Parathyroid adenoma (tissue), 2 donors: ENCODE results near the gene SPAG6.

Experiments used
- H2AFZ ChIP-seq: fragments of 300-600 bp; sonication (generic); one replicate; pipeline ENCODE4 v1.7.0; 2017; ENCODE audit warnings: antibody characterized with exemption, mild to moderate bottlenecking
- H3K27ac ChIP-seq: fragments of 300-600 bp; sonication (generic); one replicate; pipeline ENCODE4 v1.7.0; 2017
- H3K27me3 ChIP-seq: fragments of 300-600 bp; sonication (generic); one replicate; pipeline ENCODE4 v1.7.0; 2017; ENCODE audit warnings: low read length; ENCODE audit not compliant: control insufficient read depth, insufficient read depth
- H3K36me3 ChIP-seq: fragments of 300-600 bp; sonication (generic); one replicate; pipeline ENCODE4 v1.7.0; 2017; ENCODE audit warnings: low read length; ENCODE audit not compliant: control insufficient read depth, insufficient read depth
- H3K4me1 ChIP-seq: fragments of 300-600 bp; sonication (generic); one replicate; pipeline ENCODE4 v1.7.0; 2017; ENCODE audit warnings: control low read depth
- H3K4me2 ChIP-seq: fragments of 300-600 bp; sonication (generic); one replicate; pipeline ENCODE4 v1.7.0; 2017; ENCODE audit warnings: low read length
- H3K4me3 ChIP-seq: fragments of 300-600 bp; sonication (generic); one replicate; pipeline ENCODE4 v1.7.0; 2017; ENCODE audit warnings: low read depth, low read length
- H3K79me2 ChIP-seq: fragments of 300-600 bp; sonication (generic); one replicate; pipeline ENCODE4 v1.7.0; 2017; ENCODE audit warnings: control low read depth
- H3K9ac ChIP-seq: fragments of 300-600 bp; sonication (generic); one replicate; pipeline ENCODE4 v1.7.0; 2017; ENCODE audit warnings: mild to moderate bottlenecking
- H3K9me3 ChIP-seq: fragments of 300-600 bp; sonication (generic); one replicate; pipeline ENCODE4 v1.7.0; 2017; ENCODE audit warnings: low read length; ENCODE audit not compliant: control insufficient read depth
- CTCF ChIP-seq: fragments of 300-600 bp; sonication (generic); IDR thresholded peaks from one replicate; pipeline ENCODE4 v1.7.0; 2017; ENCODE audit warnings: antibody characterized with exemption, mild to moderate bottlenecking
- donor health status: primary hyperparathyroidism.

The SPAG6 gene

GRCh38 chr10:22324893-22325271 is 20.4 kb upstream of the SPAG6 start:
- peaks cover 4% of the 10 kb centered on the region for H3K27me3 ChIP-seq
- no peaks in the 10 kb centered on the region for H3K9me3 ChIP-seq
- no peak overlapping the region for H3K9ac ChIP-seq
- no peaks in the 10 kb centered on the region for H3K4me1 ChIP-seq
- H3K36me3 ChIP-seq, result no peaks in the 10 kb centered on the region
- TF ChIP-seq CTCF, result no peak
- H2AFZ ChIP-seq, result peak overlapping the region; percentile 24
- H3K4me3 ChIP-seq, result peak overlapping the region; percentile 55
- H3K4me2 ChIP-seq, result peak overlapping the region; percentile 81
- peak overlapping the region; percentile 59 for H3K27ac ChIP-seq
- no peaks in the 10 kb centered on the region for H3K79me2 ChIP-seq

- Histone ChIP-seq H3K27me3 (peaks cover 4% of the 10 kb centered on the region), H3K9me3 (no peaks in the 10 kb centered on the region), H3K4me1 (no peaks in the 10 kb centered on the region), H3K27ac (peak overlapping the region; percentile 59), H3K4me3 (peak overlapping the region; percentile 55), H2AFZ (peak overlapping the region; percentile 47), H3K36me3 (no peaks in the 10 kb centered on the region), H3K9ac (no peak overlapping the region), H3K79me2 (no peaks in the 10 kb centered on the region), H3K4me2 (peak overlapping the region; percentile 81)
- no peak for TF ChIP-seq CTCF
Measured at GRCh38 chr10:22325272-22326144, 19.8 kb upstream of the SPAG6 start.

GRCh38 chr10:22326145-22326702 is 19.1 kb upstream of the SPAG6 start:
- H3K9ac ChIP-seq, result no peak overlapping the region
- H3K4me2 ChIP-seq, result peak overlapping the region; percentile 60
- H3K79me2 ChIP-seq, result no peaks in the 10 kb centered on the region
- H3K27ac ChIP-seq, result peak overlapping the region; percentile 50
- H3K4me3 ChIP-seq, result peak overlapping the region; percentile 49
- H3K27me3 ChIP-seq, result peaks cover 4% of the 10 kb centered on the region
- no peak for TF ChIP-seq CTCF
- H3K9me3 ChIP-seq, result no peaks in the 10 kb centered on the region
- H3K36me3 ChIP-seq, result no peaks in the 10 kb centered on the region
- peak overlapping the region; percentile 47 for H2AFZ ChIP-seq
- no peaks in the 10 kb centered on the region for H3K4me1 ChIP-seq

GRCh38 chr10:22329150-22329549 is 16.1 kb upstream of the SPAG6 start:
- Histone ChIP-seq H3K36me3 (no peaks in the 10 kb centered on the region), H3K9me3 (no peaks in the 10 kb centered on the region), H3K27me3 (peaks cover 4% of the 10 kb centered on the region), H2AFZ (no peak overlapping the region), H3K4me2 (no peak overlapping the region), H3K79me2 (no peaks in the 10 kb centered on the region), H3K9ac (no peak overlapping the region), H3K4me3 (no peak overlapping the region), H3K4me1 (no peaks in the 10 kb centered on the region), H3K27ac (no peak overlapping the region)
- TF ChIP-seq CTCF, result no peak
